H1 (cell line): ENCODE measurements around the gene MFAP4. TPM values are rescaled to one million over a fixed set of nuclear protein-coding genes. Genes with fewer than 3 reads are reported as not detected.

ENCODE experiments used
- CTCF ChIA-PET: fragments of 300-600 bp; sonication (Branson Sonifier 250); formaldehyde crosslinking; loops from one replicate; lab custom pipeline; 2021; ENCODE audit not compliant: partially characterized antibody; lab: Charles Lee
- POLR2A ChIA-PET: fragments of 300-600 bp; sonication (Branson Sonifier 250); formaldehyde crosslinking; loops from one replicate; lab custom pipeline; 2021; ENCODE audit warnings: inconsistent platforms; ENCODE audit not compliant: partially characterized antibody; lab: Charles Lee
- DNase-seq, 2 experiments: peaks; one replicate each; pipeline versions ENCODE4 v3.0.0 to v3.0.0-alpha.2; 2010 to 2022; ENCODE audit warnings: low spot score in 2 of 2, low read depth in 1 of 2, mixed read lengths in 1 of 2
- FAIRE-seq: peaks from 2 replicates; lab custom pipeline; 2011; peaks lifted over from hg19 to GRCh38; lab: Jason Lieb, UNC
- H2AFZ ChIP-seq: 2 replicates; pipeline ENCODE4 v1.8.1; 2012; ENCODE audit warnings: low read length, inconsistent platforms
- H2AK5ac ChIP-seq: 2 replicates; pipeline ENCODE4 v1.6.1; 2013; ENCODE audit warnings: low read depth, low read length
- H2BK120ac ChIP-seq: replicated peaks from 2 replicates; pipeline ENCODE3; 2013; ENCODE audit warnings: low read depth, low read length, inconsistent platforms
- H2BK12ac ChIP-seq: 2 replicates; pipeline ENCODE4 v1.6.1; 2013; ENCODE audit warnings: low read depth, low read length
- H2BK15ac ChIP-seq: 2 replicates; pipeline ENCODE4 v1.6.1; 2013; ENCODE audit warnings: low read length
- H2BK20ac ChIP-seq: 2 replicates; pipeline ENCODE4 v1.6.1; 2013; ENCODE audit warnings: low read length
- H2BK5ac ChIP-seq: 2 replicates; pipeline ENCODE4 v1.6.1; 2013; ENCODE audit warnings: low read depth, low read length
- H3K14ac ChIP-seq: 2 replicates; pipeline ENCODE4 v1.6.1; 2013; ENCODE audit warnings: inconsistent platforms; ENCODE audit not compliant: insufficient read length
- H3K18ac ChIP-seq: 2 replicates; pipeline ENCODE4 v1.6.1; 2013; ENCODE audit warnings: low read length; ENCODE audit errors: extremely low read depth
- H3K23ac ChIP-seq: 2 replicates; pipeline ENCODE4 v1.6.1; 2013; ENCODE audit warnings: inconsistent platforms; ENCODE audit not compliant: insufficient read length
- H3K23me2 ChIP-seq: 2 replicates; pipeline ENCODE4 v1.6.1; 2013; ENCODE audit warnings: low read depth, low read length
- H3K27ac ChIP-seq: 2 replicates; pipeline ENCODE4 v1.6.1; 2011; ENCODE audit warnings: low read depth, low read length, inconsistent platforms
- H3K27me3 ChIP-seq, 4 experiments: replicated peaks in 1 of 4; 1 replicate in 1 of 4; 2 replicates in 3 of 4; pipeline versions ENCODE4 v1.6.1 to v1.8.1; 2011 to 2013; ENCODE audit warnings: low read length in 3 of 4, mild to moderate bottlenecking in 3 of 4, inconsistent platforms in 2 of 4, mixed read lengths in 2 of 4, moderate library complexity in 1 of 4; ENCODE audit not compliant: control insufficient read depth in 3 of 4, insufficient read depth in 3 of 4; ENCODE audit errors: extremely low read depth in 1 of 4
- H3K36me3 ChIP-seq, 4 experiments: 2 replicates each; pipeline versions ENCODE4 v1.6.1 to v1.8.1; 2011 to 2013; ENCODE audit warnings: mild to moderate bottlenecking in 4 of 4, low read length in 3 of 4, moderate library complexity in 2 of 4, control low read depth in 1 of 4, inconsistent platforms in 1 of 4; ENCODE audit not compliant: insufficient read depth in 4 of 4, control insufficient read depth in 2 of 4
- H3K4ac ChIP-seq: replicated peaks from 2 replicates; pipeline ENCODE3; 2013; ENCODE audit warnings: low read length, low read depth, mixed read lengths, inconsistent platforms; ENCODE audit not compliant: insufficient read length
- H3K4me1 ChIP-seq, 4 experiments: replicated peaks in 1 of 4; 1 replicate in 1 of 4; 2 replicates in 3 of 4; pipeline versions ENCODE4 v1.6.1 to v1.8.1; 2011 to 2013; ENCODE audit warnings: low read length in 3 of 4, inconsistent platforms in 2 of 4, mixed read lengths in 1 of 4; ENCODE audit not compliant: insufficient read depth in 4 of 4, control insufficient read depth in 3 of 4
- H3K4me2 ChIP-seq, 2 experiments: 2 replicates each; pipeline versions ENCODE4 v1.6.1 to v1.8.1; 2011 to 2013; ENCODE audit warnings: low read depth in 2 of 2, low read length in 2 of 2, control low read depth in 1 of 2, inconsistent platforms in 1 of 2, mild to moderate bottlenecking in 1 of 2; ENCODE audit not compliant: insufficient read depth in 1 of 2
- H3K4me3 ChIP-seq, 4 experiments: fragments of 200-600, 300-600 bp in 1 of 4; sonication (generic), shearing (Covaris generic), sonication (Bioruptor Twin) in 1 of 4; 2 replicates each; pipeline versions ENCODE4 v1.5.1 to v1.8.1; 2011 to 2016; ENCODE audit warnings: low read length in 4 of 4, low read depth in 3 of 4, control low read depth in 2 of 4, inconsistent platforms in 2 of 4, mild to moderate bottlenecking in 2 of 4, mixed read lengths in 1 of 4, moderate library complexity in 1 of 4; ENCODE audit not compliant: insufficient read depth in 2 of 4; ENCODE audit errors: extremely low read depth in 1 of 4
- H3K56ac ChIP-seq: replicated peaks from 2 replicates; pipeline ENCODE3; 2013; ENCODE audit warnings: low read depth, mild to moderate bottlenecking, mixed read lengths, low read length, inconsistent platforms; ENCODE audit not compliant: insufficient read length
- H3K79me1 ChIP-seq: 2 replicates; pipeline ENCODE4 v1.6.1; 2013; ENCODE audit warnings: low read depth, low read length, control low read depth
- H3K79me2 ChIP-seq, 2 experiments: 2 replicates each; pipeline versions ENCODE4 v1.6.1 to v1.8.1; 2012 to 2013; ENCODE audit warnings: low read length in 2 of 2, mild to moderate bottlenecking in 2 of 2, inconsistent platforms in 1 of 2; ENCODE audit not compliant: insufficient read depth in 2 of 2, control insufficient read depth in 1 of 2
- H3K9ac ChIP-seq, 4 experiments: replicated peaks in 1 of 4; 1 replicate in 1 of 4; 2 replicates in 3 of 4; pipeline versions ENCODE4 v1.6.1 to v1.8.1; 2011 to 2013; ENCODE audit warnings: low read depth in 3 of 4, low read length in 3 of 4, control low read depth in 2 of 4, mild to moderate bottlenecking in 2 of 4, moderate library complexity in 2 of 4, inconsistent platforms in 1 of 4; ENCODE audit errors: extremely low read depth in 1 of 4
- H3K9me3 ChIP-seq, 2 experiments: 2 replicates each; pipeline versions ENCODE4 v1.6.1 to v1.8.1; 2012 to 2013; ENCODE audit warnings: mild to moderate bottlenecking in 2 of 2, moderate library complexity in 2 of 2, control low read depth in 1 of 2, inconsistent platforms in 1 of 2, low read depth in 1 of 2, low read length in 1 of 2, mixed read lengths in 1 of 2; ENCODE audit not compliant: insufficient read depth in 2 of 2
- H4K20me1 ChIP-seq, 2 experiments: replicated peaks in 1 of 2; 2 replicates each; pipeline versions ENCODE3 to v1.8.1; 2011 to 2013; ENCODE audit warnings: inconsistent platforms in 2 of 2, low read length in 2 of 2, mild to moderate bottlenecking in 1 of 2; ENCODE audit not compliant: insufficient read depth in 2 of 2, control insufficient read depth in 1 of 2
- H4K5ac ChIP-seq: 2 replicates; pipeline ENCODE4 v1.6.1; 2013; ENCODE audit warnings: low read length, low read depth, mixed read lengths, inconsistent platforms; ENCODE audit not compliant: insufficient read length
- H4K8ac ChIP-seq: 2 replicates; pipeline ENCODE4 v1.8.0; 2013; ENCODE audit warnings: mild to moderate bottlenecking, moderate library complexity, low read length, inconsistent platforms; ENCODE audit not compliant: insufficient read depth; ENCODE audit errors: extremely low read depth
- H4K91ac ChIP-seq: replicated peaks from 2 replicates; pipeline ENCODE3; 2013; ENCODE audit warnings: low read length, mixed read lengths, inconsistent platforms; ENCODE audit not compliant: insufficient read length
- CBX8 ChIP-seq: fragments of 300-800, 300-1000 bp; sonication (generic); IDR thresholded peaks from 2 replicates; pipeline ENCODE4 v1.7.1; 2016; ENCODE audit warnings: low read depth, low read length, borderline replicate concordance
- TEAD4 ChIP-seq: IDR thresholded peaks from 2 replicates; pipeline ENCODE4 v1.6.1; 2012; ENCODE audit warnings: low read depth, low read length, inconsistent platforms, mixed read lengths
- WGBS, 2 experiments: shearing (Covaris generic) in 1 of 2; methylation state at CpG; one replicate each; pipeline versions ENCODE4 v1.1.6 to v1.1.7; 2013 to 2015; ENCODE audit warnings: low lambda C conversion rate in 2 of 2, mixed read lengths in 2 of 2, inconsistent platforms in 1 of 2, low coverage in 1 of 2, missing lambda C conversion rate in 1 of 2; ENCODE audit not compliant: insufficient replicate concordance in 2 of 2, insufficient coverage in 1 of 2, insufficient read length in 1 of 2; ENCODE audit errors: extremely low coverage in 1 of 2, missing lambda C conversion rate in 1 of 2; 5-methylcytosine and 5-hydroxymethylcytosine counted together
- polyA plus RNA-seq, 7 experiments: library from polyadenylated mRNA; depleted of rRNA in 3 of 7; stranded (reverse) in 5 of 7; unstranded in 2 of 7; fragments of >200 nt in 5 of 7; fragments of 200-250 nt in 2 of 7; gene quantifications; 1 replicate in 5 of 7; 2 replicates in 1 of 7; 4 replicates in 1 of 7; pipeline versions ENCODE4 v1.2.1 to v1.2.3, GENCODE V29; 2011 to 2013; ENCODE audit warnings: missing spikeins in 2 of 7, mixed read lengths in 2 of 7
- total RNA-seq: library from RNA; stranded (reverse); fragmentation: NEBNext Ultra II Directional; extraction: Animal tissue kit (Norgen Biotek cat#: 25700); gene quantifications from 2 replicates; pipeline ENCODE4 v1.2.1, GENCODE V29; 2021

MFAP4 gene
- total and polyA plus RNA-seq, 2 of the 8 experiments (the other 6 are each of a cell fraction or from before 2014, with no cell fraction given), result 3.1 to 3.6 TPM

GRCh38 chr17:19384723-19385391, 2.1 kb downstream of the MFAP4 start:
- Histone ChIP-seq H2BK15ac (no peak overlapping the region), H3K79me1 (peaks cover 9% of the 10 kb centered on the region), H4K91ac (no peak overlapping the region), H3K4me1 (peaks cover 4 to 16% (median 12%) of the 10 kb centered on the region in 4 experiments), H3K4me3 (no peak overlapping the region), H2BK20ac (no peak overlapping the region), H2BK5ac (no peak overlapping the region), H3K36me3 (peaks cover 31 to 55% (median 40%) of the 10 kb centered on the region in 4 experiments), H2BK12ac (0 out of 2 replicates have a peak overlapping the region, but pooled peaks have one; percentile 27), H3K4me2 (no peak overlapping the region), H3K9ac (no peak overlapping the region), H2BK120ac (no peak overlapping the region), H3K9me3 (no peaks in the 10 kb centered on the region), H3K79me2 (peaks cover 0 to 16% of the 10 kb centered on the region in 2 experiments; a peak in 2 of 4 replicates), H2AK5ac (no peak overlapping the region), H2AFZ (no peak overlapping the region), H3K23me2 (peaks cover 3% of the 10 kb centered on the region; the same call in 1 of the 2 replicates), H4K8ac (no peak overlapping the region), H4K20me1 (peaks cover 3 to 22% of the 10 kb centered on the region in 2 experiments), H4K5ac (no peak overlapping the region), H3K27ac (no peak overlapping the region), H3K14ac (no peak overlapping the region), H3K18ac (no peak overlapping the region), H3K4ac (no peak overlapping the region), H3K23ac (no peak overlapping the region), H3K27me3 (no peaks in the 10 kb centered on the region), H3K56ac (no peak overlapping the region)
- no peak for TF ChIP-seq CBX8
- TF ChIP-seq TEAD4, result no peak
- ChIA-PET POLR2A (interaction anchor here (1.0 to 2.2 kb wide), 6 partner anchors 11 to 62 kb away, joined by 4 to 6 read pairs (median 5); partner anchors contain the start of gene B9D1), CTCF (interaction anchor here (0.8 to 2.0 kb wide), 6 partner anchors 13 to 382 kb away, joined by 3 to 7 read pairs (median 4); partner anchors contain the start of gene B9D1)
- DNase-seq (no peak), FAIRE-seq (no peak)
- 90% methylated on average over 16 of the region's 16 CpGs; no CpG with 5 or more reads in 1 of the 2 experiments for WGBS, 2 experiments
